Measurements from ENCODE around the gene LPP. TPM values are rescaled to one million over a fixed set of nuclear protein-coding genes. Genes with fewer than 3 reads are reported as not detected.

Gene LPP
- total and polyA plus RNA-seq, 2 of the 13 experiments (the other 11 are each of a cell fraction or from before 2014, with no cell fraction given), result 19.2 to 29.9 TPM

- no peak for ATAC-seq
- H3K4me1 ChIP-seq (ENCODE audit: insufficient read depth, low read length), result peaks cover 6% of the 10 kb centered on the region; the same call in 1 of the 2 replicates
- H4K20me1 ChIP-seq (ENCODE audit: insufficient read depth, low read length), result no peaks in the 10 kb centered on the region
- CTCF ChIA-PET (ENCODE audit: low intra/inter-chr PET ratio, low total read pairs), result no interaction called here
- H3K4me3 ChIP-seq (replicated peaks in 1 of 3; ENCODE audit: insufficient read depth in 1 of 3, low read depth in 2 of 3, low read length in 3 of 3), result no peak overlapping the region
- H3K27ac ChIP-seq (ENCODE audit: extremely low read length, insufficient read depth, low read length), result no peak overlapping the region
- no peak overlapping the region for H3K9ac ChIP-seq (ENCODE audit: insufficient read depth, low read depth, low read length)
- 100% methylated on average over 2 of the region's 2 CpGs for WGBS (ENCODE audit: low lambda C conversion rate)
- no peak overlapping the region for H3K4me2 ChIP-seq (ENCODE audit: low read depth, low read length)
- no peak overlapping the region for H2AFZ ChIP-seq (ENCODE audit: low read length)
- H3K9me3 ChIP-seq (ENCODE audit: low read length), result no peaks in the 10 kb centered on the region
- in situ Hi-C loops (cut with HindIII; ENCODE audit: extremely low pct_ligation_motif_present, low pct_unique_long_range_greater_than_20kb) (no loop called here), intact Hi-C loops (cut with micrococcal nuclease; ENCODE audit: unreplicated experiment) (no loop called here)
- POLR2A ChIA-PET, result no interaction called here
- peaks cover 16% of the 10 kb centered on the region for H3K79me2 ChIP-seq (ENCODE audit: insufficient read depth, low read length)
- no TSS peak for BruUV-seq (replicated peaks)
- no peak for FAIRE-seq
- no peaks in the 10 kb centered on the region for H3K27me3 ChIP-seq (ENCODE audit: control insufficient read depth in 1 of 2, insufficient read depth in 2 of 2, low read length in 2 of 2)
- H3K36me3 ChIP-seq (replicated peaks in 1 of 2; ENCODE audit: control insufficient read depth in 1 of 2, insufficient read depth in 2 of 2, low read length in 2 of 2), result 0 out of 5 replicates have a peak, but pooled peaks cover 0 to 9% of the 10 kb centered on the region in 2 experiments
- DNase-seq (ENCODE audit: low spot score), result no peak
- TF ChIP-seq, protein P1, sequence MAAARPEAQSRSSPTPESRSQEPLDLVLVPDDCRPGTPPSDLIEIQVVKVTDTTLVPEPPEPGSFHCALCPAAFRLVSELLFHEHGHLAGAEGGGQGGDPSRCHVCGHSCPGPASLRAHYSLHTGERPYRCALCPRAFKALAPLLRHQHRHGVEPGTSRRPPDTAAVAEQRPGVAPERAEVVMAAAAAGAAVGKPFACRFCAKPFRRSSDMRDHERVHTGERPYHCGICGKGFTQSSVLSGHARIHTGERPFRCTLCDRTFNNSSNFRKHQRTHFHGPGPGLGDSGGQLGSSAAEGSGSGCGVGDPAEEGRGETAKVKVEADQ (CRISPR knock-in tag; IDR thresholded peaks at IDR 0.05; ENCODE audit: borderline replicate concordance), result no peak
- TF ChIP-seq ZNF549 (CRISPR knock-in tag; IDR thresholded peaks at IDR 0.05) (no peak), ZNF737 (CRISPR knock-in tag; IDR thresholded peaks at IDR 0.05; ENCODE audit: borderline replicate concordance) (no peak), ZFP37 (CRISPR knock-in tag; IDR thresholded peaks at IDR 0.05; ENCODE audit: borderline replicate concordance) (no peak), ISL2 (CRISPR knock-in tag; IDR thresholded peaks at IDR 0.05) (no peak), ETV5 (CRISPR knock-in tag; IDR thresholded peaks at IDR 0.05; ENCODE audit: borderline replicate concordance) (no peak), ZNF180 (CRISPR knock-in tag; IDR thresholded peaks at IDR 0.05; ENCODE audit: borderline replicate concordance, low read depth) (no peak), ZNF460 (CRISPR knock-in tag; IDR thresholded peaks at IDR 0.05; ENCODE audit: borderline replicate concordance) (no peak), ZBTB26 (CRISPR knock-in tag; IDR thresholded peaks at IDR 0.05; ENCODE audit: borderline replicate concordance) (no peak), HOXA7 (CRISPR knock-in tag; IDR thresholded peaks at IDR 0.05) (no peak), ATF1 (CRISPR knock-in tag; IDR thresholded peaks at IDR 0.05) (no peak), GLI4 (CRISPR knock-in tag; IDR thresholded peaks at IDR 0.05; ENCODE audit: borderline replicate concordance) (no peak), ZNF124 (CRISPR knock-in tag; IDR thresholded peaks at IDR 0.05) (no peak), TEAD3 (CRISPR knock-in tag; optimal IDR thresholded peaks at IDR 0.05; ENCODE audit: borderline replicate concordance) (no peak), PAWR (CRISPR knock-in tag; IDR thresholded peaks at IDR 0.05; ENCODE audit: borderline replicate concordance) (no peak)
- TF ChIP-seq, protein P2, sequence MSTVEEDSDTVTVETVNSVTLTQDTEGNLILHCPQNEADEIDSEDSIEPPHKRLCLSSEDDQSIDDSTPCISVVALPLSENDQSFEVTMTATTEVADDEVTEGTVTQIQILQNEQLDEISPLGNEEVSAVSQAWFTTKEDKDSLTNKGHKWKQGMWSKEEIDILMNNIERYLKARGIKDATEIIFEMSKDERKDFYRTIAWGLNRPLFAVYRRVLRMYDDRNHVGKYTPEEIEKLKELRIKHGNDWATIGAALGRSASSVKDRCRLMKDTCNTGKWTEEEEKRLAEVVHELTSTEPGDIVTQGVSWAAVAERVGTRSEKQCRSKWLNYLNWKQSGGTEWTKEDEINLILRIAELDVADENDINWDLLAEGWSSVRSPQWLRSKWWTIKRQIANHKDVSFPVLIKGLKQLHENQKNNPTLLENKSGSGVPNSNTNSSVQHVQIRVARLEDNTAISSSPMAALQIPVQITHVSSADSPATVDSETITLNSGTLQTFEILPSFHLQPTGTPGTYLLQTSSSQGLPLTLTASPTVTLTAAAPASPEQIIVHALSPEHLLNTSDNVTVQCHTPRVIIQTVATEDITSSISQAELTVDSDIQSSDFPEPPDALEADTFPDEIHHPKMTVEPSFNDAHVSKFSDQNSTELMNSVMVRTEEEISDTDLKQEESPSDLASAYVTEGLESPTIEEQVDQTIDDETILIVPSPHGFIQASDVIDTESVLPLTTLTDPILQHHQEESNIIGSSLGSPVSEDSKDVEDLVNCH (CRISPR knock-in tag; IDR thresholded peaks at IDR 0.05), result no peak
- TF ChIP-seq, protein P3, sequence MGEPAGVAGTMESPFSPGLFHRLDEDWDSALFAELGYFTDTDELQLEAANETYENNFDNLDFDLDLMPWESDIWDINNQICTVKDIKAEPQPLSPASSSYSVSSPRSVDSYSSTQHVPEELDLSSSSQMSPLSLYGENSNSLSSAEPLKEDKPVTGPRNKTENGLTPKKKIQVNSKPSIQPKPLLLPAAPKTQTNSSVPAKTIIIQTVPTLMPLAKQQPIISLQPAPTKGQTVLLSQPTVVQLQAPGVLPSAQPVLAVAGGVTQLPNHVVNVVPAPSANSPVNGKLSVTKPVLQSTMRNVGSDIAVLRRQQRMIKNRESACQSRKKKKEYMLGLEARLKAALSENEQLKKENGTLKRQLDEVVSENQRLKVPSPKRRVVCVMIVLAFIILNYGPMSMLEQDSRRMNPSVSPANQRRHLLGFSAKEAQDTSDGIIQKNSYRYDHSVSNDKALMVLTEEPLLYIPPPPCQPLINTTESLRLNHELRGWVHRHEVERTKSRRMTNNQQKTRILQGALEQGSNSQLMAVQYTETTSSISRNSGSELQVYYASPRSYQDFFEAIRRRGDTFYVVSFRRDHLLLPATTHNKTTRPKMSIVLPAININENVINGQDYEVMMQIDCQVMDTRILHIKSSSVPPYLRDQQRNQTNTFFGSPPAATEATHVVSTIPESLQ (CRISPR knock-in tag; conservative IDR thresholded peaks at IDR 0.05), result no peak
- TF ChIP-seq, protein P4, sequence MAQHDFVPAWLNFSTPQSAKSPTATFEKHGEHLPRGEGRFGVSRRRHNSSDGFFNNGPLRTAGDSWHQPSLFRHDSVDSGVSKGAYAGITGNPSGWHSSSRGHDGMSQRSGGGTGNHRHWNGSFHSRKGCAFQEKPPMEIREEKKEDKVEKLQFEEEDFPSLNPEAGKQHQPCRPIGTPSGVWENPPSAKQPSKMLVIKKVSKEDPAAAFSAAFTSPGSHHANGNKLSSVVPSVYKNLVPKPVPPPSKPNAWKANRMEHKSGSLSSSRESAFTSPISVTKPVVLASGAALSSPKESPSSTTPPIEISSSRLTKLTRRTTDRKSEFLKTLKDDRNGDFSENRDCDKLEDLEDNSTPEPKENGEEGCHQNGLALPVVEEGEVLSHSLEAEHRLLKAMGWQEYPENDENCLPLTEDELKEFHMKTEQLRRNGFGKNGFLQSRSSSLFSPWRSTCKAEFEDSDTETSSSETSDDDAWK (CRISPR knock-in tag; IDR thresholded peaks at IDR 0.05), result no peak
Measured at GRCh38 chr3:188330138-188330537, 176.2 kb downstream of the LPP start.
